HG03039 (cell line): Measurements from ENCODE around the gene FBXO39.
"Not testable (repeated sequence)": the region's sequence is repeated elsewhere in the genome, so short reads cannot be mapped to it uniquely, and the experiment has no call there.

ENCODE experiments used
- ATAC-seq: cut with Tn5 transposase; IDR thresholded peaks from one replicate; pipeline ENCODE4 v1.9.1; 2021; ENCODE audit warnings: mild to moderate bottlenecking, moderate library complexity; ENCODE audit not compliant: unreplicated experiment

FBXO39 gene

GRCh38 chr17:6775871-6776405 lies at the start of gene FBXO39:
FBXO39 (plus strand) TSS chr17:6776215; CDS start chr17:6779869, 3,654 bp downstream.
- no peak for ATAC-seq

- no peak for ATAC-seq
These were observed 46.5 kb upstream of the FBXO39 start for GRCh38 chr17:6729531-6729930.

- ATAC-seq: not testable (repeated sequence)
These were observed 29.4 kb upstream of the FBXO39 start for GRCh38 chr17:6746665-6747064.

GRCh38 chr17:6748617-6749016 lies 27.4 kb upstream of the FBXO39 start:
- ATAC-seq: no peak

GRCh38 chr17:6749519-6749918 lies 26.5 kb upstream of the FBXO39 start:
- no peak for ATAC-seq

GRCh38 chr17:6752068-6752909 lies 23.7 kb upstream of the FBXO39 start:
- ATAC-seq: no peak

GRCh38 chr17:6753006-6753445 lies 23.0 kb upstream of the FBXO39 start:
- ATAC-seq: no peak

GRCh38 chr17:6753546-6753945 lies 22.5 kb upstream of the FBXO39 start:
- no peak for ATAC-seq

- ATAC-seq: no peak
These were observed 20.7 kb upstream of the FBXO39 start for GRCh38 chr17:6755281-6755680.

- no peak for ATAC-seq
These were observed 20.3 kb upstream of the FBXO39 start, which contains the start of gene XAF1 for GRCh38 chr17:6755731-6756184. XAF1 (plus strand) TSS chr17:6756046; CDS start chr17:6756079, 33 bp downstream.

- ATAC-seq: no peak
These were observed 19.5 kb upstream of the FBXO39 start for GRCh38 chr17:6756425-6757031.

GRCh38 chr17:6757747-6758146 lies 18.3 kb upstream of the FBXO39 start:
- no peak for ATAC-seq

GRCh38 chr17:6761779-6762178 lies 14.2 kb upstream of the FBXO39 start:
- no peak for ATAC-seq

- ATAC-seq: no peak
These were observed 7.6 kb upstream of the FBXO39 start for GRCh38 chr17:6768447-6768846.

- no peak for ATAC-seq
These were observed 4.0 kb upstream of the FBXO39 start for GRCh38 chr17:6772016-6772415.

- not testable (repeated sequence) for ATAC-seq
These were observed 1.1 kb upstream of the FBXO39 start for GRCh38 chr17:6774906-6775305.

GRCh38 chr17:6779411-6779810 lies 3.4 kb downstream of the FBXO39 start:
- ATAC-seq: no peak

- no peak for ATAC-seq
These were observed 4.0 kb downstream of the FBXO39 start for GRCh38 chr17:6780001-6780400.

- no peak for ATAC-seq
These were observed 4.9 kb downstream of the FBXO39 start for GRCh38 chr17:6780886-6781285.

GRCh38 chr17:6782244-6782643 lies 6.2 kb downstream of the FBXO39 start:
- no peak for ATAC-seq

GRCh38 chr17:6786618-6787017 lies 10.6 kb downstream of the FBXO39 start:
- ATAC-seq: no peak
